Caco-2 (cell line): ENCODE data around the gene RNF38. TPM values are rescaled to one million over a fixed set of nuclear protein-coding genes. Genes with fewer than 3 reads are reported as not detected.

ENCODE experiments used
- BruUV-seq: library from RNA; stranded (reverse); fragments of 400-500 nt; replicated peaks from 2 replicates; lab custom pipeline; 2021; lab: Mats Ljungman, UMichigan
- CTCF ChIA-PET: fragments of 300-600 bp; sonication (Branson Sonifier 250); formaldehyde crosslinking; loops from one replicate; lab custom pipeline; 2022; ENCODE audit warnings: antibody characterized with exemption; lab: Charles Lee
- POLR2A ChIA-PET: fragments of 300-600 bp; sonication (Branson Sonifier 250); formaldehyde crosslinking; loops from one replicate; lab custom pipeline; 2022; ENCODE audit warnings: antibody characterized with exemption; lab: Charles Lee
- DNase-seq, 2 experiments: peaks; one replicate each; pipeline versions ENCODE4 v3.0.0 to v3.0.0-alpha.2; 2020 to 2022
- H3K27me3 ChIP-seq: replicated peaks from 2 replicates; pipeline ENCODE4 v1.6.0; 2011; ENCODE audit warnings: low read length; ENCODE audit not compliant: control insufficient read depth, insufficient read depth
- H3K36me3 ChIP-seq: 2 replicates; pipeline ENCODE4 v1.5.1; 2011; ENCODE audit warnings: low read length; ENCODE audit not compliant: control insufficient read depth, insufficient read depth
- H3K4me1 ChIP-seq: fragments of 250-450 bp; sonication (Bioruptor Pico); 2 replicates; pipeline ENCODE4 v1.5.1; 2020; ENCODE audit warnings: mild to moderate bottlenecking
- H3K4me3 ChIP-seq: 2 replicates; pipeline ENCODE4 v1.5.1; 2011; ENCODE audit warnings: low read depth, mild to moderate bottlenecking, control low read depth, low read length
- H3K9me3 ChIP-seq: fragments of 250-450 bp; sonication (Bioruptor Pico); 2 replicates; pipeline ENCODE4 v1.5.1; 2020; ENCODE audit warnings: mild to moderate bottlenecking, moderate library complexity
- H3K27ac Mint-ChIP-seq: one replicate; pipeline ENCODE4 v1.8.0; 2022; ENCODE audit warnings: mixed read lengths; ENCODE audit not compliant: unreplicated experiment
- H3K27me3 Mint-ChIP-seq: one replicate; pipeline ENCODE4 v1.8.0; 2022; ENCODE audit warnings: mixed read lengths; ENCODE audit not compliant: insufficient read depth, unreplicated experiment
- H3K36me3 Mint-ChIP-seq: one replicate; pipeline ENCODE4 v1.8.0; 2022; ENCODE audit warnings: mild to moderate bottlenecking, mixed read lengths; ENCODE audit not compliant: insufficient read depth, unreplicated experiment
- H3K4me1 Mint-ChIP-seq: one replicate; pipeline ENCODE4 v1.8.0; 2022; ENCODE audit warnings: low read depth, mixed read lengths; ENCODE audit not compliant: unreplicated experiment
- H3K4me3 Mint-ChIP-seq: one replicate; pipeline ENCODE4 v1.8.0; 2022; ENCODE audit warnings: mild to moderate bottlenecking, moderate library complexity, mixed read lengths; ENCODE audit not compliant: unreplicated experiment
- H3K9me3 Mint-ChIP-seq: one replicate; pipeline ENCODE4 v1.8.0; 2022; ENCODE audit warnings: mixed read lengths; ENCODE audit not compliant: unreplicated experiment
- CTCF ChIP-seq, 2 experiments: fragments of 200-600 bp in 1 of 2; IDR thresholded peaks; 1 replicate in 1 of 2; 2 replicates in 1 of 2; pipeline versions ENCODE4 v1.5.1 to v1.8.0; 2011 to 2022; ENCODE audit warnings: antibody characterized with exemption in 1 of 2, control low read depth in 1 of 2, inconsistent platforms in 1 of 2, low read depth in 1 of 2, low read length in 1 of 2, mild to moderate bottlenecking in 1 of 2, moderate library complexity in 1 of 2; ENCODE audit not compliant: insufficient read depth in 1 of 2, severe bottlenecking in 1 of 2, unreplicated experiment in 1 of 2
- intact Hi-C: fragments of 100-400 bp; cut with micrococcal nuclease; formaldehyde crosslinking; loops from one replicate; pipeline ENCODE4 v1.10.0; 2022; ENCODE audit not compliant: unreplicated experiment
- total RNA-seq: library from RNA; stranded (reverse); gene quantifications from 2 replicates; pipeline ENCODE4 v1.2.3, GENCODE V29; 2022

The RNF38 gene
- total RNA-seq, 1 experiment from 2014 or later: 43.3 TPM

GRCh38 chr9:36337002-36337401 lies 63.1 kb downstream of the RNF38 start:
- ChIA-PET CTCF (interaction anchor here (0.6 kb wide), 1 partner anchor 1596 kb away, joined by 3 read pairs; no protein-coding TSS in a partner anchor), POLR2A (no interaction called here)
- no peak overlapping the region for H3K4me3 Mint-ChIP-seq
- peaks cover 3% of the 10 kb centered on the region for H3K4me1 Mint-ChIP-seq
- intact Hi-C loops: no loop called here
- no peaks in the 10 kb centered on the region for H3K27me3 ChIP-seq
- H3K27me3 Mint-ChIP-seq: no peaks in the 10 kb centered on the region
- no peaks in the 10 kb centered on the region for H3K4me1 ChIP-seq
- no peak overlapping the region for H3K27ac Mint-ChIP-seq
- no TSS peak for BruUV-seq
- H3K36me3 ChIP-seq: no peaks in the 10 kb centered on the region; the same call in 1 of the 2 replicates
- no peaks in the 10 kb centered on the region for H3K9me3 Mint-ChIP-seq
- no peak for DNase-seq
- TF ChIP-seq CTCF (IDR thresholded peaks at IDR 0.05; ENCODE audit: insufficient read depth in 1 of 2, low read depth in 1 of 2, low read length in 1 of 2, severe bottlenecking in 1 of 2, unreplicated experiment in 1 of 2): no peak
- H3K36me3 Mint-ChIP-seq: peaks cover 66% of the 10 kb centered on the region
- H3K9me3 ChIP-seq: no peaks in the 10 kb centered on the region
- H3K4me3 ChIP-seq: no peak overlapping the region

- no TSS peak for BruUV-seq
- Mint-ChIP-seq H3K4me1 (no peaks in the 10 kb centered on the region), H3K27ac (no peak overlapping the region), H3K9me3 (no peaks in the 10 kb centered on the region), H3K27me3 (no peaks in the 10 kb centered on the region), H3K36me3 (peaks cover 66% of the 10 kb centered on the region), H3K4me3 (no peak overlapping the region)
- no peak for DNase-seq
- Histone ChIP-seq H3K4me3 (no peak overlapping the region), H3K4me1 (no peaks in the 10 kb centered on the region), H3K9me3 (no peaks in the 10 kb centered on the region), H3K36me3 (no peaks in the 10 kb centered on the region; the same call in 1 of the 2 replicates), H3K27me3 (no peaks in the 10 kb centered on the region)
- ChIA-PET CTCF (interaction anchor here (0.6 kb wide), 1 partner anchor 1595 kb away, joined by 3 read pairs; no protein-coding TSS in a partner anchor), POLR2A (no interaction called here)
- no peak for TF ChIP-seq CTCF (IDR thresholded peaks at IDR 0.05; ENCODE audit: insufficient read depth in 1 of 2, low read depth in 1 of 2, low read length in 1 of 2, severe bottlenecking in 1 of 2, unreplicated experiment in 1 of 2)
- intact Hi-C loops: no loop called here
These were observed 63.8 kb downstream of the RNF38 start for GRCh38 chr9:36336131-36336907.

- no peak overlapping the region for H3K4me3 ChIP-seq
- no peaks in the 10 kb centered on the region for H3K27me3 ChIP-seq
- H3K27me3 Mint-ChIP-seq: no peaks in the 10 kb centered on the region
- POLR2A ChIA-PET: no interaction called here
- H3K9me3 Mint-ChIP-seq: no peaks in the 10 kb centered on the region
- no peak overlapping the region for H3K27ac Mint-ChIP-seq
- BruUV-seq: no TSS peak
- no peak for TF ChIP-seq CTCF (IDR thresholded peaks at IDR 0.05; ENCODE audit: insufficient read depth in 1 of 2, low read depth in 1 of 2, low read length in 1 of 2, severe bottlenecking in 1 of 2, unreplicated experiment in 1 of 2)
- no peak for DNase-seq
- H3K36me3 ChIP-seq: no peaks in the 10 kb centered on the region; the same call in 1 of the 2 replicates
- peaks cover 11% of the 10 kb centered on the region for H3K4me1 Mint-ChIP-seq
- intact Hi-C loops: no loop called here
- no peak overlapping the region for H3K4me3 Mint-ChIP-seq
- H3K4me1 ChIP-seq: peaks cover 11% of the 10 kb centered on the region
- CTCF ChIA-PET: interaction anchor here (0.7 kb wide), 1 partner anchor 141 kb away, joined by 3 read pairs; no protein-coding TSS in a partner anchor
- no peaks in the 10 kb centered on the region for H3K9me3 ChIP-seq
- H3K36me3 Mint-ChIP-seq: peaks cover 28% of the 10 kb centered on the region
These were observed 68.1 kb downstream of the RNF38 start for GRCh38 chr9:36332006-36332405.
